GM19455 (cell line): ENCODE data around the gene SYT7.
"Not testable (repeated sequence)": the region's sequence is repeated elsewhere in the genome, so short reads cannot be mapped to it uniquely, and the experiment has no call there.

Source experiments
- ATAC-seq: cut with Tn5 transposase; IDR thresholded peaks from one replicate; pipeline ENCODE4 v1.9.1; 2021; ENCODE audit not compliant: unreplicated experiment

Gene SYT7

GRCh38 chr11:61482513-61482912, 98.4 kb downstream of the SYT7 start:
- ATAC-seq = no peak

- ATAC-seq = no peak
These were observed 99.1 kb downstream of the SYT7 start for GRCh38 chr11:61481806-61482205.

GRCh38 chr11:61480994-61481335, 99.9 kb downstream of the SYT7 start:
- ATAC-seq = no peak

- ATAC-seq = no peak
These were observed 100.4 kb downstream of the SYT7 start for GRCh38 chr11:61480261-61480993.

GRCh38 chr11:61479360-61480058, 101.4 kb downstream of the SYT7 start:
- not testable (repeated sequence) for ATAC-seq

GRCh38 chr11:61477727-61478148, 103.1 kb downstream of the SYT7 start:
- no peak for ATAC-seq

- ATAC-seq = no peak
These were observed 103.8 kb downstream of the SYT7 start for GRCh38 chr11:61477126-61477525.

GRCh38 chr11:61476371-61476770, 104.5 kb downstream of the SYT7 start:
- ATAC-seq = no peak

- no peak for ATAC-seq
These were observed 105.4 kb downstream of the SYT7 start for GRCh38 chr11:61475433-61475832.

GRCh38 chr11:61474013-61474643, 106.7 kb downstream of the SYT7 start:
- no peak for ATAC-seq

- ATAC-seq = no peak
These were observed 107.4 kb downstream of the SYT7 start for GRCh38 chr11:61473370-61474012.

GRCh38 chr11:61472868-61473267, 108.0 kb downstream of the SYT7 start:
- ATAC-seq = no peak

- no peak for ATAC-seq
These were observed 108.6 kb downstream of the SYT7 start for GRCh38 chr11:61472282-61472681.

- no peak for ATAC-seq
These were observed 112.9 kb downstream of the SYT7 start for GRCh38 chr11:61468002-61468401.

GRCh38 chr11:61467602-61468001, 113.3 kb downstream of the SYT7 start:
- ATAC-seq = not testable (repeated sequence)
